ENCODE results near the gene FUT6. TPM values are rescaled to one million over a fixed set of nuclear protein-coding genes. Genes with fewer than 3 reads are reported as not detected.
"Not testable (repeated sequence)": the region's sequence is repeated elsewhere in the genome, so short reads cannot be mapped to it uniquely, and the experiment has no call there.

FUT6 gene, protein sequence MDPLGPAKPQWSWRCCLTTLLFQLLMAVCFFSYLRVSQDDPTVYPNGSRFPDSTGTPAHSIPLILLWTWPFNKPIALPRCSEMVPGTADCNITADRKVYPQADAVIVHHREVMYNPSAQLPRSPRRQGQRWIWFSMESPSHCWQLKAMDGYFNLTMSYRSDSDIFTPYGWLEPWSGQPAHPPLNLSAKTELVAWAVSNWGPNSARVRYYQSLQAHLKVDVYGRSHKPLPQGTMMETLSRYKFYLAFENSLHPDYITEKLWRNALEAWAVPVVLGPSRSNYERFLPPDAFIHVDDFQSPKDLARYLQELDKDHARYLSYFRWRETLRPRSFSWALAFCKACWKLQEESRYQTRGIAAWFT
- under 1 TPM in 1 of 2 donors, not detected in 1; 0.27 TPM for total RNA-seq

DNA sequence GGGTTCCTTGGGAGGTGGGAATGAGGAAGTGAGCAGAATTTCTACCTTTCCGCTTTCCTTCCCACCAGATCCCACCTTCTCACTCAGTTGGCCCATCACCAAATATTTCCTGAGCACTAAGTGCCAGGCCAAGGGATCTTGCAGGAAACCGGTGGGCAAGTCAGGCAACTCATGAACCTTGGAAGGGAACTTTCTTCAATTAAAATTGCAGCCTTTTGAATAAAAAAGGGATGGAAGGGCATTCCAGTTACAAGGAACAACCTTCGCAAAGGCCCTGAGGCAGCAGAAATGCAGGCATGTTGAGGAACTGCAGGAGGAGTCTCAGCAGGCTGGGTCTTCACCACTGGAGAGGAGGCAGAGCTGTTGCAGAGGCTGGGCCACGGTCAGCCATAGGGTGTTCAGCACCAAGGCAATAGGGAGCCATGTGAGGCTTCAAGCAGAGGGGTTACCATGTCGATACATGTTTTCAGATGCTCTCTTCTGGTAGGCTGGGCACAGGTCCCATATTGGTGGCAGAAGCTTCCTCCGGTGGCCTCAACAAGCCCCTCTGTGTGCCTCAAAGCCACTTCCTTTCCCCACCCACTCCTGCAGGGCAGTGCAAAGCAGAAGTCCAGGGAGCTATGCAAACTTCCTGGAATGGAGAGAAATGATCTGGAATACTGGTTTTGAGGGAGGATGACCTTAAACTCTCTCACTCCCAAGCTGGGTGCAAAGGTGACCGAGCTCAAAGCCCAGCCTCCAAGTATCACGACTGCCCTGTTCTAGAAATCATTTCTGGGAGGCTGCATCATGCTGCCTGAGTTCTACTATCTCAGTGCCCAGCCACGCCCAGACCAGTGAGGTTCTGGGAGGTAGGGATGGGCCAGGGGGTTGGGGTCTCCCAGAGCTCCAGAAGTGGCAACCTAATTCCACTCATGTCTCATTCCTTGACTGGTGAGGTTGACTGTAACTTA is at the start of gene FUT6:
FUT6 (minus strand) TSS at position 638 of the 953 bp plus-strand sequence. CDS start 7,135 bp downstream, outside the sequence.
- no peak for ATAC-seq
- H3K9me3 Mint-ChIP-seq: no peaks in the 10 kb centered on the region
- no peak for DNase-seq (ENCODE audit: low spot score in 2 of 2)
- H3K36me3 Mint-ChIP-seq: no peaks in the 10 kb centered on the region
- no peak within 1 kb of the TSS for H3K27ac Mint-ChIP-seq

DNA sequence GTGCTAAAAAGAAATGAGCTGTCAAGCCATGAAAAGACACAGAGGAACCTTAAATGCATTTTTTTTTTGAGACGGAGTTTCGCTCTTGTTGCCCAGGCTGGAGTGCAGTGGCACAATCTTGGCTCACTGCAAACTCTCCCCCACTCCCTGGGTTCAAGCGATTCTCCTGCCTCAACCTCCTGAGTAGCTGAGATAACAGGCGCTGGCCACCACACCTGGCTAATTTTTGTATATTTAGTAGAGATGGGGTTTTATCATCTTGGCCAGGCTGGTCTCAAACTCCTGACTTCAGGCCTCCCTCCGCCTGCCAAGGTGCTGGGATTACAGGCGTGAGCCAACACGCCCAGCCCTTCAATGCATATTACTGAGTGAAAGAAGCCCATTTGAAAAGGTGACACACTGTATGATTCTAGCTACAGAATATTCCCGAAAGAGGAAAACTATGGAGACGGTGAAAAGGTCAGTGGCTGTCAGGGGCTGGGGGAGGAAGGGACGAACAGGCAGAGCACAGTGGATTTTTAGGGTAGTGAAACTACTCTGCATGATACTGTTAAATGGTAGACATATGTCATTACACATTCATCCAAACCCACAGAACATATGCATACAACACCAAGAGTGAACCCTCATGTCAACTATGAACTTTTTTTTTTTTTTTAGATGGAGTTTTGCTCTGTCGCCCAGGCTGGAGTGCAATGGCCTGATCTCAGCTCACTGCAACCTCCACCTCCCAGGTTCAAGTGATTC is 44.7 kb upstream of the FUT6 start:
- DNase-seq (ENCODE audit: low spot score in 2 of 2); H3K36me3 Mint-ChIP-seq; H3K9me3 Mint-ChIP-seq: not testable (repeated sequence)

DNA sequence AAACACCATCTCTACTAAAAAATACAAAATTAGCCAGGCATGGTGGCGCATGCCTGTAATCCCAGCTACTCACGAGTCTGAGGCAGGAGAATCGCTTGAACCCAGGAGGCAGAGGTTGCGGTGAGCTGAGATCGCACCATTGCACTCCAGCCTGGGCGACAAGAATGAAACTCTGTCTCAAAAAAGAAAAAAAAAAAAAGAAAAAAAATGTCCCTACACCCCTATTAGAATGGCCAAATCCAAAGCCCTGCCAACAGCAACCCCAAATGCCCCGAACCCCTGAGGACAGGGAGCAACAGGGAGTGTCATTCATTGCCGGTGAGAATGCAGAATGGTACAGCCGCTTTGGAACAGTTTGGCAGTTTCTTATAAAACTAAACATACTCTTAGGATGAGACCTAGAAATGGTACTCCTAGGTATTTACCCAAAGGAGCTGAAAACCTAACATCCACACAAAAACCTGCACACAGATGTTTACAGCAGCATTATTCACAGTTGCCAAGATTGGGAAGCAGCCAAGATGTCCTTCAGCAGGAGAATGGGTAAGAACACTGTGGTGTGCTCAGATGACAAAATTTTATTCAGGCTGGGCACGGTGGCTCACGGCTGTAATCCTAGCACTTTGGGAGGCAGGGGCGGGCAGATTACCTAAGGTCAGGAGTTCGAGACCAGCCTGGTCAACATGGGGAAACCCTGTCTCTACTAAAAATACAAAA is 43.8 kb upstream of the FUT6 start:
- H3K36me3 Mint-ChIP-seq; ATAC-seq; H3K9me3 Mint-ChIP-seq; H3K27ac Mint-ChIP-seq; DNase-seq (ENCODE audit: low spot score in 2 of 2): not testable (repeated sequence)

More for the DNA sequence above, 44.7 kb upstream of the FUT6 start:
- not testable (repeated sequence) for H3K27ac Mint-ChIP-seq, ATAC-seq

DNA sequence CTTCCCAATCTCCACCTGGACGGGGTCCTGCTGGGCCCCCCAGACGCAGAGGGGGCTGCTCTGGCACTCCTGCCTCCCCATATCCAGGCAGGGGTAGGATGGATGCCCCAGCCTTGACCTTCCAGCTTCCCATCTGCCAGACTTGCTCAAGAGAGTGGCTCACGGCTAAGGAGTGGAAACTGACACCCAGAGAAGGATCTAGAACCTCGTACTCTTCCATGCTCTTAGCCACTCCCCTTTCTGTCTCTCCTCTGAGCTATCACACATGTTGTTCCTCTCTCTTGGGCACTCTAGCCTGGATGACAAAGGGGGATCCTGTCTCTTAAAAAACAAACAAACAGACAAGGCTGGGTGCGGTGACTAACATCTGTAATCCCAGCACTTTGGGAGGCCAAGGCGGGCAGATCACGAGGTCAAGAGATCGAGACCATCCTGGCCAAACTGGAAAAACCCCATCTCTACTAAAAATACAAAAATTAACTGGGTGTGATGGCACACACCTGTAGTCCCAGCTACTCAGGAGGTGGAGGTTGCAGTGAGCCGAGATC is 43.0 kb upstream of the FUT6 start:
- Mint-ChIP-seq H3K36me3 (no peaks in the 10 kb centered on the region), H3K27ac (peak overlapping the region; percentile 28 to 44), H3K9me3 (no peaks in the 10 kb centered on the region)
- DNase-seq (ENCODE audit: low spot score in 2 of 2) (no peak), ATAC-seq (no peak)

DNA sequence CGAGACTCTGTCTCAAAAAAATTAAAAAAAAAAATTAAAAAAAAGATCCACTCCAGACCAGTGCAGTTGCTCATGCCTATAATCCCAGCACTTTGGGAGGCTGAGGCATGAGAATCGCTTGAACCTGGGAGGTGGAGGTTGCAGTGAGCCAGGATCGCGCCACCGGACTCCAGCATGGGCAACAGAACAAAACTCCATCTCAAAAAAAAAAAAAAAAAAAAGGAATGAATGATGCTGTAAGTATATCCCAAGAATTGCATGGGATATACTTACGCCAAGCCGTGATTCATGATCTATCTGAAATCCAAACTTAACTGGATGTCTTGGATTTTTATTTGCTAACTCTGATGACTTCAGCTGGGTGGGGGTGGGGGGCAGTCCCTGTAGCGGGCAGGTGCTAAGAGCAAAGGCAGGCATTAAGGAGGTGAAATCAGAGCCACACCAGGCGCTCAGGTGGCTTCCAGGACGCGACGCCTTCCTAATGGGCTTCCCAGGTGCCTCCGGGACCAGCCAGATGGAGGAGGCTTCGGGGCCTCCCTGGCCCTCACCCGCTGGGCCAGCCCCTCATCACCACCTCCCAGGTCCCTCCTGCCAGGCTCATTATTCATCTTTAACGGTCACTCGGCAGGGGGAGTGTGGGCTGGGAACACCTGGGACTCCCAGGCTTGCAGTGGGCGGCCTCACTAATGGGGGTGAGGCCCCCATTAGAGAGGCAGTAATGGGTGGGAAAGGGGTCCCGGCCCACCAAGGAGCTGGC is 42.2 kb upstream of the FUT6 start:
- H3K9me3 Mint-ChIP-seq: no peaks in the 10 kb centered on the region
- H3K27ac Mint-ChIP-seq: peak overlapping the region in 1 of 2 donors; percentile 28
- no peaks in the 10 kb centered on the region for H3K36me3 Mint-ChIP-seq
- no peak for DNase-seq (ENCODE audit: low spot score in 2 of 2)
- ATAC-seq: no peak

DNA sequence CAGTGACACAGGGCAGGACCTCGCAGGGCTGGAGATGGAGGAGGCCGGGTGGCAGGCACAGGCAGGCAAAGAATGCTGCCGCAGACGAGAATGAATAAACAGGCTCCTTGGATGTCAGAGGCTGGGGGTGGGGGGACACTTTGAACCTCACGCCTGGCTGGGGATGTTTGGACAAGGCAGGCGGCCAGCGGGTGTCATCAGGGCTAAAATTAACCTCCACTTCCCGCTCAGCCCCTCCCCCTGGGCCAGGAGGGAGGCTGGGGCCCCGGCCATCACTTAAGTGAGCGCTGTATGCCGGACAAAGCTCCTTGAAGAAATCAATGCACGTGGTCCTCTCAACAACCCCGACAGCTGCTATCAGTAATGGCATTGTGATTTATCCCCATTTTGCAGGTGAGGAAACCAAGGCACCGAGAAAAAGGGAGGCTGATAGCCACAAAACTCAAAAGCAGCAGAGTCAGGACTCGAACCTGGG is 41.1 kb upstream of the FUT6 start:
- no peak for DNase-seq (ENCODE audit: low spot score in 2 of 2)
- Mint-ChIP-seq H3K27ac (no peak overlapping the region), H3K36me3 (no peaks in the 10 kb centered on the region), H3K9me3 (no peaks in the 10 kb centered on the region)
- ATAC-seq: no peak

DNA sequence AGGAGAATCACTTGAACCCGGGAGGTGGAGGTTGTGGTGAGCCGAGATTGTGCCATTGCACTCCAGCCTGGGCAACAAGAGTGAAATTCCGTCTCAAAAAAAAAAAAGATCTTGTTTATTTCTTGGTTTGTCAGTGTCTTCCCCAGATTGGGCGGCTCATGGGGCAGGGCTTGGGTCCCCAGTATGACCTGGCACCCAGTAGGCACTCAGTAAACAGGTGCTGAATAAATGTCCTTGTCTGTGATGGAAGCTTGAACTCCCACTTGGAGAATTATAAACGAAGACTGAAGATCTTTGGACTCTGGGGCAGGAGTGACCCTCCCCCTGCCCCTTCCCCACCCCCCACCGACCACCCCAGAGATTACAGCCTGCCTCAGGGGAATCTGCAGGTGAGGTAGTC is 40.7 kb upstream of the FUT6 start:
- Mint-ChIP-seq H3K36me3 (no peaks in the 10 kb centered on the region), H3K27ac (no peak overlapping the region), H3K9me3 (no peaks in the 10 kb centered on the region)
- DNase-seq (ENCODE audit: low spot score in 2 of 2) (no peak), ATAC-seq (no peak)

DNA sequence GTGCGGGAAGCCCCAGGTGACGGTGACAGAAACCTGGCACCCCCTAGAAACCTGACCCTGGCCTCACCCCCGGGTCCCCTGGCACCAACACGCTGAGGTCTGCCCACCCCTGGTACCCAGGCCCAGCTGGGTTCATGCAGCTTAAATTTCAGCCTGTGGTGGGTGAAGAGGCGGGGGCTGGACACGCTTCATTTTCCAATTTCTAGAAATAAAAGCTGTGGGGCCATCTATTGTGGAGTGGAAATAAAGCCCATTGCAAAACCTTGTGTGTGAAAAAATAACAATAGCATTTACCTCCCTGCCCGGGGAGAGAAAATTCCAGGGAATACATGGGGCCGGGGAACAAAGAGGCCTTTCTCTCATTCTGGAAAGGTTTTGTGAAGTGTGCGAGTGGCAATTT is 38.4 kb upstream of the FUT6 start:
- Mint-ChIP-seq H3K36me3 (no peaks in the 10 kb centered on the region), H3K27ac (no peak overlapping the region), H3K9me3 (no peaks in the 10 kb centered on the region)
- ATAC-seq (no peak), DNase-seq (ENCODE audit: low spot score in 2 of 2) (no peak)

DNA sequence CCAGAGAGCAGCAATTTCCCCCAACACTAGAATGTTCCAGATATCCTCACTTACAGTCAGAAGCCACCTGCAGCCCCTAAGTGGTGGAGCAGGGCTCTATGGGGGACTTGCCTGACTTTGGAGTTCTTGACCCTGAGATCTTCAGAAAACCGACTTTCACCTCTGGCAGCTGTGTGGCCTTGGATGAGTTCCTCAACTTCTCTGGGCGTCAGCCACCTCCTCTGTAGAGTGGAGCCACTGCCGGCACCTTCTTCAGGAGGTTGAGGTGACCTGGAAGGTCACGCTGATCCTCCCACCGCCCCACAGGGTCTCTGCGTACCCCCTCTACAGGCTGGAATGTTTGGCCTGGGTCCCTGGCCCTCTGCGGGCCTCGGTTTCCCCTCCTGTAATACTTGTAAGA is 37.9 kb upstream of the FUT6 start:
- Mint-ChIP-seq H3K27ac (no peak overlapping the region), H3K36me3 (no peaks in the 10 kb centered on the region), H3K9me3 (no peaks in the 10 kb centered on the region)
- DNase-seq (ENCODE audit: low spot score in 2 of 2) (no peak), ATAC-seq (no peak)

DNA sequence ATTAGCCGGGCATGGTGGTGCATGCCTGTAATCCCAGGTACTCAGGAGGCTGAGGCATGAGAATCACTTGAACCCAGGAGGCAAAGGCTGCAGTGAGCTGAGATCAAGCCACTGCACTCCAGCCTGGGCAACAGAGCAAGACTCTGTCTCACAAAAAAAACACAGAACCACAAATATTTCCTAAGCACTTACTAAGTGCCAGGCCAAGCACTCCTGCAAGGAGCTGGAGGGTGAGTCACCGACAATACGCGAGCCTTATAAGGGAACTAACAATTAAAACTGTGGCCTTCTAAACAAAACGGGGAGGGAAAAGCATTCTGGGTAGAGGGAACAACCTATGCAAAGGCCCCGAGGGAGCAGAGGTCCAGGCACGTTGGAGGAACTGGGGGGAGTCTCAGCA is 35.0 kb upstream of the FUT6 start:
- H3K36me3 Mint-ChIP-seq; H3K9me3 Mint-ChIP-seq; ATAC-seq; H3K27ac Mint-ChIP-seq; DNase-seq (ENCODE audit: low spot score in 2 of 2): not testable (repeated sequence)

DNA sequence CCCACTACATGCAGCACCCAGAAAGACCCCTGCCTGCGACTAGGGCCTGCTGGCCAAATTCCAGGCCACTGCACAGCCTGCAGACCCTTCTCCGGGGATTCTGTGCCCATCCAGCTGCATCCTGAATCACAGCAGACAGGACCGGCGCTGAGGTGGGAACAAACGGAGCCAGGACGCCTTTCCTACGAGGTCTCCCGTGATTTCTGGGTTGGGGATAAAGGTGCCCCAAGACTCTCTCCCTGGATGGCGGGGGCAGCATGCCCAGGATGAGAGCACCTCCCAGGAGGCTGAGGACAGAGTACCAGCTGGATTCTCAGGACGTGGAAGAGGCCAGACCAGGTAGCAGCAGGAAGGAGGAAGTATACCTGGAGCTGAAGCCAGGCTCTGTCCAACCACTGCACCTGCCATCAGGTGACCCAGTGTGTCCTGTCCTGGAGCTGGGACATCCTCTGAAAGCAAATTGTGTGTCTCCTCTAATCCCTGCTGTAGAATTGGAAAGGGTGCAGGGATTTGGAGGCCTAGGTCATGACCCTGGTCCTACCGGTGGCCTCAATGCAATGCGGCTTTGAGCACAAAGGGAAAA is 34.2 kb upstream of the FUT6 start:
- DNase-seq (ENCODE audit: low spot score in 2 of 2) (no peak), ATAC-seq (no peak)
- Mint-ChIP-seq H3K27ac (no peak overlapping the region), H3K9me3 (no peaks in the 10 kb centered on the region), H3K36me3 (no peaks in the 10 kb centered on the region)

DNA sequence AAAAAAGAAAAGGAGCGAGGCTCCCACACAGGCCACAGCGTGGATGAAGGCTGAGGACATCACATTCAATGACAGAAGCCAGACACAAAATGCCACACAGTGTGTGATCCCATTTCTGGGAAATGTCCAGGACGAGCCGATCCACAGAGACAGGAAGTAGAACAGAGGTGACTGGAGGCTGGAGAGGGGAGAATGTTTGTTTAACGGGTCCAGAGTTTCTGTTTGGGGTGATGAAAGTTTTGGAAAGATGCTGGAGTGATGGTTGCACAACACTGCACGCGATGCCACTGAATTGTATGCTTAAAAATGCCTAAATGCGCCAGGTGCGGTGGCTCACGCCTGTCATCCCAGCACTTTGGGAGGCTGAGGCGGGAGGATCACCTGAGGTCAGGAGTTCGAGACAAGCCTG is 31.5 kb upstream of the FUT6 start:
- Mint-ChIP-seq H3K27ac (peak overlapping the region in 1 of 2 donors; percentile 79), H3K36me3 (no peaks in the 10 kb centered on the region), H3K9me3 (no peaks in the 10 kb centered on the region)
- ATAC-seq (no peak), DNase-seq (ENCODE audit: low spot score in 2 of 2) (no peak)

DNA sequence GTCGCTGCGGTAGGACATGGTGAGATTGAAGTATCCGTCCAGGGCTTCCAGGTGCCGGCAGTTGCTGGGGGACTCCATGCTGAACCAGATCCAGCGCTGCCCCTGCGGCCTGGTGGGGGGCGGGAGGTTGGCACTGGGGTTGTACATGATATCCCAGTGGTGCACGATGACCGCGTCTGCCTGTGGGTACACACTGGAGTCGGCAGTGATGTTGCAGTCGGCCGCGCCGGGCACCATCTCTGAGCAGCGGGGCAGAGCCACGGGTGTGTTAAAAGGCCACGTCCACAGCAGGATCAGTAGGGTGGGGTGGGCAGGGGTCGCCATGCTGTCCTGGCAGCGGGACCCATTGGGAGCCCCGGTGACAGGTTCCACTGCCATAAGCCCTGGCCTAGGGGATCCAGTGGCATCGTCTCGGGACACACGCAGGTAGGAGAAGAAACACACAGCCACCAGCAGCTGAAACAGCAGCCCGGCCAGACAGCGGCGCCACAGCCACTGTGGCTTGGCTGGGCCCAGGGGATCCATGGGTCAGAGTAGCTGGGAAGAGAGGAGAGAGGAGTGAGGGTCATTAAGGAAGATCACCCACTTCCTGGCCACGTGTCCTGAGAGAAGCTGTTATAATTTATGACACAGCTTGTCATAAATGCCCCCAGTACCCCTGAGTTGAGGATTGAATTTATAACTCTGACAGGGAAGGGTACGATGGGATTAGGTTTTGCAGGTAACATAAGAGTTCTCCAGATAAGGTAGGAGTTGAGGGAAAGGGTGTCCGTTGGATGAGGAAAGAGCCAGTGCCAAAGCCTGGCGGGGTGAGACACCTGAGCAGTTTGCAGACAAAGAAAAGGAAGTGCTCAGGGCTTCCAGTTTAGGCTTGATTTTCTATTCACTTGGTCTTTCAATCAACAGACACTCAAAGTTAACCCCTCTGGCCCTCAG is 28.0 kb upstream of the FUT6 start:
- peak overlapping the region; percentile 22 to 37 for H3K27ac Mint-ChIP-seq
- no peaks in the 10 kb centered on the region for H3K36me3 Mint-ChIP-seq
- DNase-seq (ENCODE audit: low spot score in 2 of 2) (no peak), ATAC-seq (no peak)
- no peaks in the 10 kb centered on the region for H3K9me3 Mint-ChIP-seq

DNA sequence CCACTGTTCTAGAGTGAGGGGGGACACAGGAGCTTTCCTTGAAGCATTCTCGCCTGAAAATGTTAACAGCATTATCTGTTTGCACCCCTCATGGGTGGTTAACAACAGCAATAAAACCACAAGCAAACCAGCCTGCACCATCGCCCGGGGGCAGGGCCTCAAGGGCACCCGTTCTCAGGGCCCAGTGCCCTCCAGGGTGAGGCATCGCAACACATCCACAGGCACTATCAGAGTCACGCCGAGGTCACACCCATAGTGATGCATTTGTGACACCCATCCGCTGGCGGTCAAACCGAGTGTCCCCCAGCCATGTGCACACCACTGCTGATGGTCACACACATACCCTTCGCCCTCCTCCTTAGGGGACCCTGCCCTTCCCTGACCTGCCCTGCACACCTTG is 26.3 kb upstream of the FUT6 start:
- DNase-seq (ENCODE audit: low spot score in 2 of 2): no peak
- Mint-ChIP-seq H3K36me3 (no peaks in the 10 kb centered on the region), H3K9me3 (no peaks in the 10 kb centered on the region), H3K27ac (peak overlapping the region in 1 of 2 donors; percentile 75)
- ATAC-seq: no peak

Measured in activated naive CD4-positive, alpha-beta T cell treated with anti-CD3 and anti-CD28 coated beads, Interleukin-2, amount 50 U/mL, for 72 hours (primary cell).